Gastroesophageal sphincter (tissue), 3 donors: ENCODE measurements around the gene THRB.

ENCODE experiments used
- EP300 ChIP-seq: sonication (generic); formaldehyde crosslinking; IDR thresholded peaks from one replicate; pipeline ENCODE4 v1.6.1; 2017; ENCODE audit warnings: antibody characterized with exemption, mild to moderate bottlenecking
- POLR2A ChIP-seq, 2 donors: fragments of 450-650 bp; IDR thresholded peaks; one replicate each; pipeline ENCODE4 v1.6.1; 2017; ENCODE audit warnings: antibody characterized with exemption in 2 of 2, mild to moderate bottlenecking in 2 of 2, moderate library complexity in 1 of 2
- POLR2AphosphoS5 ChIP-seq: sonication (generic); formaldehyde crosslinking; IDR thresholded peaks from one replicate; pipeline ENCODE4 v1.6.1; 2017; ENCODE audit warnings: antibody characterized with exemption
- TF ChIP-seq, protein P1 (sequence below), 4 experiments: fragments of 200-600 bp in 2 of 4; fragments of 450-650 bp in 2 of 4; sonication (generic) in 1 of 4; IDR thresholded peaks; one replicate each; pipeline ENCODE4 v1.5.1; 2017 to 2019; ENCODE audit warnings: antibody characterized with exemption in 4 of 4, mild to moderate bottlenecking in 2 of 4, moderate library complexity in 2 of 4

- TF ChIP-seq, protein P1, sequence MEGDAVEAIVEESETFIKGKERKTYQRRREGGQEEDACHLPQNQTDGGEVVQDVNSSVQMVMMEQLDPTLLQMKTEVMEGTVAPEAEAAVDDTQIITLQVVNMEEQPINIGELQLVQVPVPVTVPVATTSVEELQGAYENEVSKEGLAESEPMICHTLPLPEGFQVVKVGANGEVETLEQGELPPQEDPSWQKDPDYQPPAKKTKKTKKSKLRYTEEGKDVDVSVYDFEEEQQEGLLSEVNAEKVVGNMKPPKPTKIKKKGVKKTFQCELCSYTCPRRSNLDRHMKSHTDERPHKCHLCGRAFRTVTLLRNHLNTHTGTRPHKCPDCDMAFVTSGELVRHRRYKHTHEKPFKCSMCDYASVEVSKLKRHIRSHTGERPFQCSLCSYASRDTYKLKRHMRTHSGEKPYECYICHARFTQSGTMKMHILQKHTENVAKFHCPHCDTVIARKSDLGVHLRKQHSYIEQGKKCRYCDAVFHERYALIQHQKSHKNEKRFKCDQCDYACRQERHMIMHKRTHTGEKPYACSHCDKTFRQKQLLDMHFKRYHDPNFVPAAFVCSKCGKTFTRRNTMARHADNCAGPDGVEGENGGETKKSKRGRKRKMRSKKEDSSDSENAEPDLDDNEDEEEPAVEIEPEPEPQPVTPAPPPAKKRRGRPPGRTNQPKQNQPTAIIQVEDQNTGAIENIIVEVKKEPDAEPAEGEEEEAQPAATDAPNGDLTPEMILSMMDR (IDR thresholded peaks at IDR 0.05), result no peak
- TF ChIP-seq EP300 (no peak), POLR2A (IDR thresholded peaks at IDR 0.05) (no peak), POLR2AphosphoS5 (no peak)
Observed at GRCh38 chr3:24272408-24272807, 222.2 kb downstream of the THRB start.
